WTC11 (cell line): ENCODE results near the gene RCVRN. TPM values are rescaled to one million over a fixed set of nuclear protein-coding genes. Genes with fewer than 3 reads are reported as not detected.

Experiments
- ATAC-seq: fragments of 200-7000 bp; cut with Tn5 transposase; 2 replicates; pipeline ENCODE4 v1.10.0; 2021; ENCODE audit warnings: mild to moderate bottlenecking, moderate library complexity
- CTCF ChIA-PET: fragments of 300-600 bp; sonication (Branson Sonifier 250); formaldehyde crosslinking; loops from one replicate; lab custom pipeline; 2021; ENCODE audit warnings: antibody characterized with exemption; lab: Charles Lee
- POLR2A ChIA-PET: fragments of 350-600 bp; sonication (Branson Sonifier 250); formaldehyde crosslinking; loops from one replicate; lab custom pipeline; 2021; ENCODE audit warnings: antibody characterized with exemption; lab: Charles Lee
- DNase-seq: peaks from one replicate; pipeline ENCODE4 v3.0.0; 2021; ENCODE audit warnings: low spot score
- H3K27ac Mint-ChIP-seq: 2 replicates; pipeline ENCODE4 v1.8.0; 2021; ENCODE audit warnings: mixed read lengths
- H3K27me3 Mint-ChIP-seq: 2 replicates; pipeline ENCODE4 v1.8.0; 2021; ENCODE audit warnings: low read depth, mild to moderate bottlenecking, moderate library complexity, mixed read lengths
- H3K36me3 Mint-ChIP-seq: 2 replicates; pipeline ENCODE4 v1.8.0; 2021; ENCODE audit warnings: mixed read lengths
- H3K4me1 Mint-ChIP-seq: 2 replicates; pipeline ENCODE4 v1.8.0; 2022; ENCODE audit warnings: mixed read lengths
- H3K4me3 Mint-ChIP-seq: 2 replicates; pipeline ENCODE4 v1.8.0; 2021; ENCODE audit warnings: mild to moderate bottlenecking, moderate library complexity, mixed read lengths
- H3K9me3 Mint-ChIP-seq: 2 replicates; pipeline ENCODE4 v1.8.0; 2021; ENCODE audit warnings: mixed read lengths
- ARID4B ChIP-seq: sonication (generic); formaldehyde crosslinking; IDR thresholded peaks from 2 replicates; pipeline ENCODE4 v1.8.0; 2023; ENCODE audit warnings: missing genetic modification reagents, mild to moderate bottlenecking, borderline replicate concordance
- CBFB ChIP-seq: sonication (generic); formaldehyde crosslinking; IDR thresholded peaks from 2 replicates; pipeline ENCODE4 v1.8.1; 2022; ENCODE audit warnings: mild to moderate bottlenecking, low read depth, missing genetic modification reagents
- CDX4 ChIP-seq: fragments of 250-450 bp; sonication (Bioruptor Pico); IDR thresholded peaks from 2 replicates; pipeline ENCODE4 v1.9.0; 2021; ENCODE audit warnings: moderate library complexity, mild to moderate bottlenecking, inconsistent platforms, borderline replicate concordance
- E2F5 ChIP-seq: sonication (generic); formaldehyde crosslinking; IDR thresholded peaks from 2 replicates; pipeline ENCODE4 v1.8.1; 2022; ENCODE audit warnings: mild to moderate bottlenecking, moderate library complexity, missing genetic modification reagents
- ELF4 ChIP-seq: sonication (generic); formaldehyde crosslinking; IDR thresholded peaks from 2 replicates; pipeline ENCODE4 v1.8.1; 2022; ENCODE audit warnings: low read depth, mild to moderate bottlenecking, moderate library complexity, missing genetic modification reagents
- ESRRA ChIP-seq: sonication (generic); formaldehyde crosslinking; IDR thresholded peaks from 2 replicates; pipeline ENCODE4 v1.8.1; 2022; ENCODE audit warnings: mild to moderate bottlenecking, missing genetic modification reagents, borderline replicate concordance
- KAT7 ChIP-seq: sonication (generic); formaldehyde crosslinking; IDR thresholded peaks from 2 replicates; pipeline ENCODE4 v1.8.1; 2023; ENCODE audit warnings: missing genetic modification reagents, mild to moderate bottlenecking, borderline replicate concordance
- MLX ChIP-seq: sonication (generic); formaldehyde crosslinking; IDR thresholded peaks from 2 replicates; pipeline ENCODE4 v1.8.1; 2023; ENCODE audit warnings: mild to moderate bottlenecking, missing genetic modification reagents, moderate library complexity
- NFYB ChIP-seq: sonication (generic); formaldehyde crosslinking; conservative IDR thresholded peaks from 2 replicates; pipeline ENCODE4 v1.8.0; 2022; ENCODE audit warnings: low read depth, missing genetic modification reagents
- NR1H2 ChIP-seq: sonication (generic); formaldehyde crosslinking; IDR thresholded peaks from 2 replicates; pipeline ENCODE4 v1.9.0; 2021; ENCODE audit warnings: mild to moderate bottlenecking, moderate library complexity, missing genetic modification reagents
- NR3C1 ChIP-seq: sonication (generic); formaldehyde crosslinking; conservative IDR thresholded peaks from 2 replicates; pipeline ENCODE4 v1.8.1; 2023; ENCODE audit warnings: low read depth, mild to moderate bottlenecking, missing genetic modification reagents
- STAT6 ChIP-seq: sonication (generic); formaldehyde crosslinking; conservative IDR thresholded peaks from 2 replicates; pipeline ENCODE4 v1.8.1; 2023; ENCODE audit warnings: mild to moderate bottlenecking, low read depth, missing genetic modification reagents, moderate library complexity
- TCF7 ChIP-seq: sonication (generic); formaldehyde crosslinking; IDR thresholded peaks from 2 replicates; pipeline ENCODE4 v1.8.0; 2022; ENCODE audit warnings: mild to moderate bottlenecking, low read depth, missing genetic modification reagents, moderate library complexity
- ZNF263 ChIP-seq: sonication (generic); formaldehyde crosslinking; IDR thresholded peaks from 2 replicates; pipeline ENCODE4 v1.8.1; 2022; ENCODE audit warnings: low read depth, mild to moderate bottlenecking, moderate library complexity, missing genetic modification reagents
- ZNF396 ChIP-seq: fragments of 250-450 bp; sonication (Bioruptor Pico); IDR thresholded peaks from 2 replicates; pipeline ENCODE4 v1.8.0; 2021; ENCODE audit warnings: mild to moderate bottlenecking, moderate library complexity, borderline replicate concordance
- ZNF423 ChIP-seq: fragments of 250-450 bp; sonication (Bioruptor Pico); IDR thresholded peaks from 2 replicates; pipeline ENCODE4 v2.1.2; 2022; ENCODE audit warnings: mild to moderate bottlenecking, moderate library complexity
- ZNF425 ChIP-seq: fragments of 250-450 bp; sonication (Bioruptor Pico); conservative IDR thresholded peaks from 2 replicates; pipeline ENCODE4 v1.9.0; 2021; ENCODE audit warnings: mild to moderate bottlenecking
- total RNA-seq: library from RNA; stranded (reverse); gene quantifications from 3 replicates; pipeline ENCODE4 v1.2.3, GENCODE V29; 2021

The RCVRN gene
- total RNA-seq, 1 experiment from 2014 or later: not detected

- no peak for TF ChIP-seq ELF4 (CRISPR knock-in tag)
- no peak for TF ChIP-seq ESRRA (CRISPR knock-in tag)
- no peak for TF ChIP-seq NFYB (CRISPR knock-in tag)
- TF ChIP-seq ZNF263 (CRISPR knock-in tag): no peak
- no peak for TF ChIP-seq STAT6
- TF ChIP-seq E2F5 (CRISPR knock-in tag): no peak
- TF ChIP-seq CDX4: no peak
- TF ChIP-seq ZNF396: no peak
- no peak for TF ChIP-seq NR1H2 (CRISPR knock-in tag)
- TF ChIP-seq KAT7 (CRISPR knock-in tag): no peak
- DNase-seq: no peak
- Mint-ChIP-seq H3K4me1 (no peaks in the 10 kb centered on the region), H3K9me3 (peaks cover 31% of the 10 kb centered on the region), H3K27ac (no peak overlapping the region), H3K36me3 (0 out of 2 replicates have a peak, but pooled peaks cover 2% of the 10 kb centered on the region), H3K27me3 (no peaks in the 10 kb centered on the region), H3K4me3 (no peak overlapping the region)
- no peak for ATAC-seq
- CTCF ChIA-PET: no interaction called here
- POLR2A ChIA-PET: no interaction called here
Observed at GRCh38 chr17:9859781-9860180, 45.3 kb downstream of the RCVRN start.

GRCh38 chr17:9855036-9855435 lies 50.0 kb downstream of the RCVRN start:
- H3K4me3 Mint-ChIP-seq: no peak overlapping the region
- ATAC-seq (no peak), DNase-seq (no peak)
- H3K27ac Mint-ChIP-seq: no peak overlapping the region
- peaks cover 31% of the 10 kb centered on the region for H3K9me3 Mint-ChIP-seq
- H3K36me3 Mint-ChIP-seq: no peaks in the 10 kb centered on the region
- ChIA-PET CTCF (interaction anchor here (1.6 kb wide), 1 partner anchor 35 kb away, joined by 7 read pairs; no protein-coding TSS in a partner anchor), POLR2A (no interaction called here)
- no peak for TF ChIP-seq TCF7
- TF ChIP-seq NR3C1: no peak
- no peak for TF ChIP-seq MLX
- no peak for TF ChIP-seq ZNF425 (CRISPR knock-in tag)
- H3K4me1 Mint-ChIP-seq: no peaks in the 10 kb centered on the region
- H3K27me3 Mint-ChIP-seq: no peaks in the 10 kb centered on the region

GRCh38 chr17:9854255-9854654 lies 50.8 kb downstream of the RCVRN start:
- DNase-seq (no peak), ATAC-seq (no peak)
- ChIA-PET POLR2A (no interaction called here), CTCF (no interaction called here)
- Mint-ChIP-seq H3K27me3 (no peaks in the 10 kb centered on the region), H3K4me3 (no peak overlapping the region), H3K27ac (no peak overlapping the region), H3K4me1 (no peaks in the 10 kb centered on the region), H3K36me3 (no peaks in the 10 kb centered on the region), H3K9me3 (peaks cover 30% of the 10 kb centered on the region)
- no peak for TF ChIP-seq ZNF423 (CRISPR knock-in tag)
- TF ChIP-seq CBFB: no peak
- TF ChIP-seq STAT6: no peak
- TF ChIP-seq ARID4B (CRISPR knock-in tag): no peak
